CD14-positive monocyte (primary cell): ENCODE data around the gene OR10X1. TPM values are rescaled to one million over a fixed set of nuclear protein-coding genes. Genes with fewer than 3 reads are reported as not detected.

Experiments
- DNase-seq, 3 donors: peaks; one replicate each; pipeline ENCODE4 v3.0.0-alpha.2; 2011 to 2022
- H2AFZ ChIP-seq: 2 replicates; pipeline ENCODE4 v1.6.0; 2012; ENCODE audit warnings: mild to moderate bottlenecking, low read depth, low read length, inconsistent platforms; ENCODE audit not compliant: insufficient read depth, poor library complexity, severe bottlenecking
- H3K27ac ChIP-seq, 2 donors: 1 replicate in 1 of 2; 2 replicates in 1 of 2; pipeline ENCODE4 v1.5.1; 2012 to 2013; ENCODE audit warnings: low read length in 2 of 2, control low read depth in 1 of 2, inconsistent platforms in 1 of 2, low read depth in 1 of 2, mild to moderate bottlenecking in 1 of 2
- H3K27me3 ChIP-seq, 2 donors: one replicate each; pipeline versions ENCODE4 v1.6.0 to v1.6.1; 2011 to 2013; ENCODE audit warnings: low read length in 2 of 2; ENCODE audit not compliant: control insufficient read depth in 2 of 2, insufficient read depth in 2 of 2
- H3K36me3 ChIP-seq, 2 donors: replicated peaks in 1 of 2; 1 replicate in 1 of 2; 2 replicates in 1 of 2; pipeline versions ENCODE4 v1.5.1 to v1.6.1; 2012 to 2013; ENCODE audit warnings: low read length in 2 of 2, control low read depth in 1 of 2, inconsistent platforms in 1 of 2, mild to moderate bottlenecking in 1 of 2; ENCODE audit not compliant: insufficient read depth in 2 of 2, control insufficient read depth in 1 of 2
- H3K4me1 ChIP-seq, 2 donors: 1 replicate in 1 of 2; 2 replicates in 1 of 2; pipeline versions ENCODE4 v1.5.1 to v1.6.1; 2012 to 2013; ENCODE audit warnings: low read length in 2 of 2, control low read depth in 1 of 2, inconsistent platforms in 1 of 2, mild to moderate bottlenecking in 1 of 2, moderate library complexity in 1 of 2; ENCODE audit not compliant: insufficient read depth in 2 of 2, control insufficient read depth in 1 of 2
- H3K4me2 ChIP-seq: replicated peaks from 2 replicates; pipeline ENCODE3; 2012; ENCODE audit warnings: low read length, moderate library complexity, mild to moderate bottlenecking; ENCODE audit not compliant: poor library complexity, severe bottlenecking; ENCODE audit errors: extremely low read depth
- H3K4me3 ChIP-seq, 3 experiments: fragments of 200-600 bp in 1 of 3; sonication (generic) in 1 of 3; replicated peaks in 1 of 3; 1 replicate in 2 of 3; 2 replicates in 1 of 3; pipeline ENCODE4 v1.5.1; 2011 to 2013; ENCODE audit warnings: low read length in 3 of 3, mild to moderate bottlenecking in 3 of 3, control low read depth in 2 of 3, low read depth in 2 of 3, inconsistent platforms in 1 of 3, moderate library complexity in 1 of 3
- H3K79me2 ChIP-seq: 2 replicates; pipeline ENCODE4 v1.6.0; 2012; ENCODE audit warnings: mild to moderate bottlenecking, control low read depth, inconsistent platforms, low read length, moderate library complexity; ENCODE audit not compliant: insufficient read depth
- H3K9ac ChIP-seq: 2 replicates; pipeline ENCODE4 v1.6.0; 2017; ENCODE audit warnings: low read length, mild to moderate bottlenecking; ENCODE audit not compliant: insufficient read depth, poor library complexity, severe bottlenecking
- H3K9me3 ChIP-seq, 2 donors: replicated peaks in 1 of 2; 1 replicate in 1 of 2; 2 replicates in 1 of 2; pipeline versions ENCODE4 v1.5.1 to v1.6.1; 2012 to 2013; ENCODE audit warnings: low read length in 2 of 2, control low read depth in 1 of 2; ENCODE audit not compliant: control insufficient read depth in 1 of 2, insufficient read depth in 1 of 2
- H4K20me1 ChIP-seq: 2 replicates; pipeline ENCODE4 v1.6.0; 2012; ENCODE audit warnings: mild to moderate bottlenecking, low read length, control low read depth, moderate library complexity; ENCODE audit not compliant: insufficient read depth
- H3K27ac Mint-ChIP-seq, 7 donors: one replicate each; pipeline ENCODE4 v1.8.0; 2020; ENCODE audit warnings: mild to moderate bottlenecking in 7 of 7, mixed read lengths in 7 of 7, moderate library complexity in 6 of 7, inconsistent platforms in 2 of 7
- H3K27me3 Mint-ChIP-seq, 3 donors: one replicate each; pipeline ENCODE4 v1.8.0; 2021 to 2022; ENCODE audit warnings: low read depth in 3 of 3, mild to moderate bottlenecking in 3 of 3, mixed read lengths in 3 of 3, moderate library complexity in 3 of 3, inconsistent platforms in 1 of 3
- H3K36me3 Mint-ChIP-seq, 2 donors: one replicate each; pipeline ENCODE4 v1.8.0; 2020; ENCODE audit warnings: mixed read lengths in 2 of 2, inconsistent platforms in 1 of 2, mild to moderate bottlenecking in 1 of 2
- H3K4me1 Mint-ChIP-seq: one replicate; pipeline ENCODE4 v1.8.0; 2020; ENCODE audit warnings: mild to moderate bottlenecking, mixed read lengths
- H3K4me3 Mint-ChIP-seq, 2 donors: one replicate each; pipeline ENCODE4 v1.8.0; 2020; ENCODE audit warnings: mild to moderate bottlenecking in 2 of 2, mixed read lengths in 2 of 2, moderate library complexity in 1 of 2
- H3K9me3 Mint-ChIP-seq, 7 donors: one replicate each; pipeline ENCODE4 v1.8.0; 2020 to 2022; ENCODE audit warnings: mixed read lengths in 7 of 7, mild to moderate bottlenecking in 6 of 7, moderate library complexity in 6 of 7, inconsistent platforms in 2 of 7
- WGBS: methylation state at CpG from one replicate; pipeline ENCODE4 v1.1.5; 2013; ENCODE audit warnings: missing lambda C conversion rate; ENCODE audit not compliant: insufficient coverage; 5-methylcytosine and 5-hydroxymethylcytosine counted together
- intact Hi-C, 2 donors: fragments of 100-400 bp; cut with micrococcal nuclease; formaldehyde crosslinking; loops; one replicate each; pipeline versions ENCODE4 v1.15.0 to v1.15.1; 2023
- polyA plus RNA-seq, 3 donors: library from polyadenylated mRNA; depleted of rRNA in 1 of 3; unstranded in 2 of 3; stranded (reverse) in 1 of 3; fragments of 300-500 nt in 2 of 3; fragments of >200 nt in 1 of 3; fragmentation: Illumina TruSeq in 2 of 3; gene quantifications; 1 replicate in 2 of 3; 2 replicates in 1 of 3; pipeline ENCODE4 v1.2.3, GENCODE V29; 2012 to 2021
- TF ChIP-seq, protein P1 (sequence below): fragments of 200-600 bp; IDR thresholded peaks from one replicate; pipeline ENCODE4 v1.8.0; 2022; ENCODE audit warnings: antibody characterized with exemption, mild to moderate bottlenecking

The OR10X1 gene
- polyA plus RNA-seq, 3 donors, result not detected

DNA sequence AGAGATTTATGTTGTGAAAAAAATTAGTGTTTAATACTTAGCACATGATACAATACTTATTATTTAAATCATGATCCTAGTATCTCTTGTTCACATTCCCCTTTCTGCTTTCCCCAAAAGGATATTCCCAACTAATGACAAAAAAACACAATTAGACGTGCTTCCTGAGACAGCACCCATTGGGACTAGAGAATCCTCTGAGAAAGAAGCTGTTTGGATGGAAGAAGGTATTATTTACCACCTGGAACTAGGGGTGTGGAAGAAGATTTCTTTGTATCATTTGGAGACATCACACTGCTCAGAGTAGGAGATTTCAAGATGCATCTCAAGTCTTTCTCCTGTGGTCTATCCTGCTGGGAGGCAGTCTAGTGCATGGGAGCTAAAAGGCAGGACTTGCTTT lies 25.3 kb upstream of the OR10X1 start, which contains the start of gene OR10Z1:
OR10Z1 (plus strand) TSS at position 301 of the 400 bp plus-strand sequence. CDS start 1,171 bp downstream, outside the sequence.
- Histone ChIP-seq H2AFZ (no peak within 1 kb of the TSS), H3K4me1 (no peaks in the 10 kb centered on the region), H3K27ac (no peak within 1 kb of the TSS), H3K79me2 (no peaks in the 10 kb centered on the region), H4K20me1 (no peaks in the 10 kb centered on the region), H3K36me3 (no peaks in the 10 kb centered on the region), H3K9me3 (no peaks in the 10 kb centered on the region), H3K4me3 (no peak within 1 kb of the TSS), H3K9ac (no peak within 1 kb of the TSS), H3K27me3 (no peaks in the 10 kb centered on the region), H3K4me2 (no peak within 1 kb of the TSS)
- H3K27ac Mint-ChIP-seq, result no peak within 1 kb of the TSS
- WGBS, result 100% methylated on average over 1 of the region's 1 CpG
- no peak for DNase-seq
- H3K9me3 Mint-ChIP-seq, result peaks cover 0 to 2% (median 0%) of the 10 kb centered on the region in 7 donors
- H3K36me3 Mint-ChIP-seq, result no peaks in the 10 kb centered on the region
- peaks cover 0 to 3% (median 0%) of the 10 kb centered on the region in 3 donors for H3K27me3 Mint-ChIP-seq
- TF ChIP-seq, protein P1, sequence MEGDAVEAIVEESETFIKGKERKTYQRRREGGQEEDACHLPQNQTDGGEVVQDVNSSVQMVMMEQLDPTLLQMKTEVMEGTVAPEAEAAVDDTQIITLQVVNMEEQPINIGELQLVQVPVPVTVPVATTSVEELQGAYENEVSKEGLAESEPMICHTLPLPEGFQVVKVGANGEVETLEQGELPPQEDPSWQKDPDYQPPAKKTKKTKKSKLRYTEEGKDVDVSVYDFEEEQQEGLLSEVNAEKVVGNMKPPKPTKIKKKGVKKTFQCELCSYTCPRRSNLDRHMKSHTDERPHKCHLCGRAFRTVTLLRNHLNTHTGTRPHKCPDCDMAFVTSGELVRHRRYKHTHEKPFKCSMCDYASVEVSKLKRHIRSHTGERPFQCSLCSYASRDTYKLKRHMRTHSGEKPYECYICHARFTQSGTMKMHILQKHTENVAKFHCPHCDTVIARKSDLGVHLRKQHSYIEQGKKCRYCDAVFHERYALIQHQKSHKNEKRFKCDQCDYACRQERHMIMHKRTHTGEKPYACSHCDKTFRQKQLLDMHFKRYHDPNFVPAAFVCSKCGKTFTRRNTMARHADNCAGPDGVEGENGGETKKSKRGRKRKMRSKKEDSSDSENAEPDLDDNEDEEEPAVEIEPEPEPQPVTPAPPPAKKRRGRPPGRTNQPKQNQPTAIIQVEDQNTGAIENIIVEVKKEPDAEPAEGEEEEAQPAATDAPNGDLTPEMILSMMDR, result no peak
- no peaks in the 10 kb centered on the region for H3K4me1 Mint-ChIP-seq
- intact Hi-C loops, result no loop called here
- no peak within 1 kb of the TSS for H3K4me3 Mint-ChIP-seq

DNA sequence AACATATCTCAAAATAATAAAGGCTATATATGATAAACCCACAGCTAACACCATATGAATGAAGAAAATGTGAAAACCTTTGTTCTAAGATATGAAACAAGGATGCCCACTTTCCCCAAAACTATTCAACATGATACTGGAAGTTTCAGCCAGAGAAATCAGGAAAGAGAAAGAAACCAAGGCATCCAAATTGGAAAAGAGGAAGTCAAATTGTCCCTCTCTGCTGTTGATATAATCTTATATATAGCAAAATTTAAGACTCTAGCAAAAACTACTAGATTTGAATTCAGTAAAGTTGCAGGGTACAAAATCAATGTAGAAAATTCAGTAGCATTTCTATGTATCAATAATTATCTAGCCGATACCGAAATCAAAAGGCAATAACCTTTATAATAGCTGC lies 21.0 kb upstream of the OR10X1 start:
- H3K4me3 Mint-ChIP-seq, result no peak overlapping the region
- H3K4me3 ChIP-seq, result no peak overlapping the region
- no peak overlapping the region for H3K4me2 ChIP-seq
- no peaks in the 10 kb centered on the region for H3K36me3 ChIP-seq
- peaks cover 0 to 3% of the 10 kb centered on the region in 2 donors for H3K36me3 Mint-ChIP-seq
- no peak overlapping the region for H3K9ac ChIP-seq
- H3K9me3 Mint-ChIP-seq, result peaks cover 25 to 37% (median 35%) of the 10 kb centered on the region in 7 donors
- no peak for DNase-seq
- no peak overlapping the region for H3K27ac Mint-ChIP-seq
- intact Hi-C loops, result no loop called here
- peaks cover 0 to 3% (median 0%) of the 10 kb centered on the region in 3 donors for H3K27me3 Mint-ChIP-seq
- H3K9me3 ChIP-seq, result peaks cover 23 to 24% of the 10 kb centered on the region in 2 donors
- H3K4me1 ChIP-seq, result no peaks in the 10 kb centered on the region
- H3K27me3 ChIP-seq, result no peaks in the 10 kb centered on the region
- H2AFZ ChIP-seq, result no peak overlapping the region
- TF ChIP-seq, protein P1, result no peak
- no CpG with 5 or more reads among the region's 2 CpGs for WGBS
- no peaks in the 10 kb centered on the region for H3K4me1 Mint-ChIP-seq
- H3K79me2 ChIP-seq, result no peaks in the 10 kb centered on the region
- no peaks in the 10 kb centered on the region for H4K20me1 ChIP-seq
- no peak overlapping the region for H3K27ac ChIP-seq
